Panc1 (cell line): Measurements from ENCODE around the gene TUBA1C.

Experiments used
- POLR2AphosphoS5 ChIP-seq: IDR thresholded peaks from 2 replicates; pipeline ENCODE4 v1.6.1; 2012; ENCODE audit warnings: mild to moderate bottlenecking, low read depth, low read length, moderate library complexity
- REST ChIP-seq, 2 experiments: IDR thresholded peaks; 2 replicates each; pipeline ENCODE4 v1.6.1; 2011 to 2012; ENCODE audit warnings: low read depth in 2 of 2, control low read depth in 1 of 2, low read length in 1 of 2, mild to moderate bottlenecking in 1 of 2, moderate library complexity in 1 of 2; ENCODE audit not compliant: insufficient read depth in 1 of 2
- TCF7L2 ChIP-seq: IDR thresholded peaks from 2 replicates; pipeline ENCODE4 v1.6.1; 2011; ENCODE audit warnings: mild to moderate bottlenecking, low read depth, low read length, inconsistent platforms
- TF ChIP-seq, protein P1 (sequence below): fragments of 450-650 bp; IDR thresholded peaks from 2 replicates; pipeline ENCODE4 v1.5.1; 2017; ENCODE audit warnings: mild to moderate bottlenecking

GRCh38 chr12:49244176-49244575 lies 20.7 kb upstream of the TUBA1C start:
- TF ChIP-seq, protein P1, sequence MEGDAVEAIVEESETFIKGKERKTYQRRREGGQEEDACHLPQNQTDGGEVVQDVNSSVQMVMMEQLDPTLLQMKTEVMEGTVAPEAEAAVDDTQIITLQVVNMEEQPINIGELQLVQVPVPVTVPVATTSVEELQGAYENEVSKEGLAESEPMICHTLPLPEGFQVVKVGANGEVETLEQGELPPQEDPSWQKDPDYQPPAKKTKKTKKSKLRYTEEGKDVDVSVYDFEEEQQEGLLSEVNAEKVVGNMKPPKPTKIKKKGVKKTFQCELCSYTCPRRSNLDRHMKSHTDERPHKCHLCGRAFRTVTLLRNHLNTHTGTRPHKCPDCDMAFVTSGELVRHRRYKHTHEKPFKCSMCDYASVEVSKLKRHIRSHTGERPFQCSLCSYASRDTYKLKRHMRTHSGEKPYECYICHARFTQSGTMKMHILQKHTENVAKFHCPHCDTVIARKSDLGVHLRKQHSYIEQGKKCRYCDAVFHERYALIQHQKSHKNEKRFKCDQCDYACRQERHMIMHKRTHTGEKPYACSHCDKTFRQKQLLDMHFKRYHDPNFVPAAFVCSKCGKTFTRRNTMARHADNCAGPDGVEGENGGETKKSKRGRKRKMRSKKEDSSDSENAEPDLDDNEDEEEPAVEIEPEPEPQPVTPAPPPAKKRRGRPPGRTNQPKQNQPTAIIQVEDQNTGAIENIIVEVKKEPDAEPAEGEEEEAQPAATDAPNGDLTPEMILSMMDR: no peak
- no peak for TF ChIP-seq POLR2AphosphoS5
- no peak for TF ChIP-seq TCF7L2
- no peak for TF ChIP-seq REST (IDR thresholded peaks at IDR 0.05; ENCODE audit: insufficient read depth in 1 of 2, low read depth in 2 of 2, low read length in 1 of 2)
